HG02623 (cell line): ENCODE measurements around the gene KLHL26.
A peak's percentile ranks its signal among the peaks of the same experiment; 100 is the strongest.

Experiments used
- ATAC-seq: cut with Tn5 transposase; IDR thresholded peaks from one replicate; pipeline ENCODE4 v1.9.1; 2021; ENCODE audit warnings: moderate library complexity; ENCODE audit not compliant: unreplicated experiment

The KLHL26 gene

DNA sequence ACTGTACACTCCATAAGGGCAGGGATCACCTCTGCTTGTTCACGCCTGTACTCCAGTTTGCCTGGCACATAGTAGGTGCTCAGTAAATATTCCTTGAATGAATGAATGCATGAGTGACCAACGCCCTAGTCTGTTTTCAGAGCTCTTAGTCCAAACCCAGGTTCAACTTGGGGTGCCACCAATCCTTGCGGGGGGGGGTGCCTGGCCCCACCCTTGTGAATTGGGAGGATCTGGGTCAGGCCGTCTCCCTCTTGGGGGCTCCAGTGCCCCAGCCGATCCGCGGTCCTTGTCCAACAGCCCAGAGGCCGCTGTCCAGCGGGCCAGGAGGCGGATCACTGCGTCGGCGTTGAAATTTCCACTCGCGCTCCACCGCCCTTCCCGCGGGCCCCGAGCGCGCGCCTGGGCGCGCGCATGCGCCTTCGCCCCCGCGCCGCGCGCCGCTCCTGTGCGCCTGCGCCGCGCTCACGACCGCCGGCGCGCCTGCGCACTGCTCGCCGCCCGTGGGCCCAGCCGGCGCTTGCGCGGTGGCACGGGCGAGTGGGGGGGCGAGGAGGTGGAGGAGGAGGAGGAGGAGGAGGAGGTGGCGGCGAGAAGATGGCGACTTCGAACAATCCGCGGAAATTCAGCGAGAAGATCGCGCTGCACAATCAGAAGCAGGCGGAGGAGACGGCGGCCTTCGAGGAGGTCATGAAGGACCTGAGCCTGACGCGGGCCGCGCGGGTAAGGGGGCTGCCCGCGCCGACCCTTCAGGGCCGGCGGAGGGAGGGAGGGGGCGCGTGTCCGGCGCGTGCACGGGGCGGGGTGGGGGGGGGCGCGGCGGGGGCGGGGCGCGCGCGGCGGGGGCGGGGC lies 46.5 kb downstream of the KLHL26 start, which contains the start of gene CRTC1:
Gene CRTC1 (plus strand): TSS at position 572 of the 849 bp plus-strand sequence. CDS start 23 bp downstream, at position 595.
- ATAC-seq = peak; percentile 73

- ATAC-seq = peak; percentile 10
Observed at GRCh38 chr19:18683958-18684641, 47.3 kb downstream of the KLHL26 start.

GRCh38 chr19:18684642-18684993 lies 47.8 kb downstream of the KLHL26 start:
- ATAC-seq = no peak

DNA sequence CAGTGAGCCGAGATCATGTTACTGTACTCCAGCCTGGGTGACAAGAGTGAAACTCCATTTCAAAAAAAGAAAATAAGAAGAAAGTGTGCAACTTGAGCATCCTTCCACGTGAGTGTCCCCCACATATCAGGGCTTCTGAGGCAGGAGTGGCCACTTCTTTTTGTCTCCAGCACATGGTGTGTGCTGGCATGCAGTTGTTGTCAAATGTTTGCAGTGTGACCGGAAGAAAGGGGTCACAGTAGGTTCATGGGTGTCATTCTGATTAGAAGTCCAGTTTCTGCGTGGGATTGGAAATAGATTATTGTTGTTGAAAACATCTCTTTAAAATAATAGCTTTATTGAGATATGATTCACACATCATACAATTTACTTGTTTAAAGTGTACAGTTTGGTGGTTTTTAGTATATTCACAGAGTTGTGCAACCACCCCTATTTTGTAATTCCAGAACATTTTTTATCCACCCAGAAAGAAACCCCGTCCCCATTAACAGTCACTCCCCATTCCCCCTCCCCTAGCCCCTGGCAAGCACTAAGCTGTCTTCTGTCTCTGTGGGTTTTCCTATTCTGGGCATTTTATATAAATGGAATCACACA lies 48.9 kb downstream of the KLHL26 start:
- ATAC-seq = no peak

GRCh38 chr19:18687740-18688465 lies 51.1 kb downstream of the KLHL26 start:
- ATAC-seq = no peak

- ATAC-seq = no peak
Observed at GRCh38 chr19:18696023-18696422, 59.2 kb downstream of the KLHL26 start.

DNA sequence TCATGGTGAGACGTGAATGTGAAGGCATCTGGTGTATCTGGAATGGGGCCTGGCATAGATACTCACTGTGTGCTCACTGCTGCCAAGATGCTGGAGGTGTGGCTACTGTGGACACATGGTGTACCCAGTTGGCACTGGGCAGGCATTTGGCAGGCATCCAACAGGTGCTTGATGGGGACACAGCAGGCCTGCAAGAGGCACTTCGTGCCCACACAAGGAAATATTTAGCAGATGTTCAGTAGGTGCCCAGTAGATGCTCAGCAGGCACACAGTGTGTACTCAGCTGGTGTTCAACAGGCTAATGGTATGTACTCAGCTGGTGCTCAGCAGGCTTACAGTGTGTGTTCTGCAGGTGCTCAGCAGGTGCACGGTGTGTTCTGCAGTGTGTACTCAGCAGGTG lies 60.9 kb downstream of the KLHL26 start:
- ATAC-seq = no peak

DNA sequence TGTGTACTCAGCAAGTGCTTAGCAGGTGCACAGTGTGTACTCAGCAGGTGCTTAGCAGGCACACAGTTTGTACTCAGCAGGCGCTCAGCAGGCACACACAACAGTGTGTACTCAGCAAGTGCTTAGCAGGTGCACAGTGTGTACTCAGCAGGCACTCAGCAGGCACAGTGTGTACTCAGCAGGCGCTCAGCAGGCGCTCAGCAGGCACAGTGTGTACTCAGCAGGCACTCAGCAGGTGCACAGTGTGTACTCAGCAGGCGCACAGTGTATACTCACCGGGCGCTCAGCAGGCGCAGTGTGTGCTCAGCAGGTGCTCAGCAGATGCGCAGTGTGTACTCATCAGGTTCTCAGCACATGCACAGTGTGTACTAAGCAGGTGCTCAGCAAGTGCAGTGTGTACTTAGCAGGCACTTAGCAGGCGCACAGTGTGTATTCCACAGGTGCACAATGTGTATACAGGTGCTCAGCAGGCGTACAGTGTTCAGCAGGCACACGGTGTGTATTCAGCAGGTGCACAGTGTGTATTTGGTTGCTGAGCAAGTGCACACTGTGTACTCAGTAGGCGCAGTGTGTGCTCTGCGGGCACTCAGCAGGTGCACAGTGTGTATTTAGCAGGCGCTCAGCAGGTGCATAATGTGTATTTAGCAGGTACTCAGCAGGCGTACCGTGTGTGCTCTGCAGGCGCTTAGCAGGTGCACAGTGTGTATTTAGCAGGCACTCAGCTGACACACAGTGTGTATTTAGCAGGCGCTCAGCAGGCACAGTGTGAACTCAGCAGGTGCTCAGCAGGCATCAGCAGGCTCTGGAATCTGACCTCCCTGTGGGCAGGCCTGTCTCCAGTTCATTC lies 61.7 kb downstream of the KLHL26 start:
- ATAC-seq = no peak

DNA sequence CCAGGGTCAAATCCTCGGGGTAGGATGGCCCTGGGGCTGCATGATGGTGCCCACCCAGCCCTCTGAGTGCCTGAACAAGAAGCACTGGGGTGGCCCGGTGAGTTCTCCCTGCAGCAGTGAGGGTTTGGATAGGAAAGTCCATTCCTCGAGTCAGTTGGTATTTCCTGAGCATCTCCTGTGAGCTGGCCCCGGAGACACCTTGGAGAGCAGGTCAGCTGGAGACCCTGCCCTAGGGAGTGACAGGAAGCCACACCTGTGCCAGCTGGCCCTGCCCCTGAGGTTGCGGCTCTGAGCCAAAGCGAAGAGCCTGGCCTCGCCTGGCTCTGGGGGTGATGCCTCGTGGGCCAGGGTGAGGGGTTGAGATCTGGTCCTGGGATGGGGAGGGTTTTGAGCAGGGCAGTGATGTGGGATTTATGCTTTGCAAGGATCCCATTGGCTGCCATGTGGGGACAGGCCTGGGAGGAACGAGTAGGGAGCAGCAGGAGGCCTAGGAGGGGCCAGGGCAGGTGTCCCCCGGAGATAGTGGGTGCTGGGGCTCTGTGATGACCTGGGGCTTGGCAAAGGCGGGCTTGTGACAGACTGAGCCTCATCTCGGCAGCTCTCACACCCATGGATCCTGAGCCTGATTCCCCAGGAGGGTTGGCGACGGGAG lies 62.7 kb downstream of the KLHL26 start:
- no peak for ATAC-seq

- ATAC-seq = peak; percentile 56
Observed at GRCh38 chr19:18700501-18701249, 63.8 kb downstream of the KLHL26 start.

DNA sequence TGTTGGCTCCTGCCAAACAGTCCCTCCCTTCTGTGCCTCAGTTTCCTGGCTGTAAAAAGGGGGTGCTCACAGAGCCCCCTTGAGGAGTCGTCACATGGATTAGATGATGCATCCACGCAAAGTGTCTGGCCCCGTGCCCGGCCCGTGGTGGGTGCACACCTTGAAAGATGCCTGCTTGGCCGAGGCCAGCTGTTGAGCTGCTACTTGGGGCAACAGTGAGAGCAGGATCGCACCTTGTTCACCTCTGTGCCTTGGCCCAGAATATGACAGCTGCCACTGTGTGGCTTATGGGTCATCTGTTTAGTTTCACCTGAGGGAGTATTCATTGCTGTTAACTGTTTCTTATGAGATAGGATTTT lies 64.4 kb downstream of the KLHL26 start:
- no peak for ATAC-seq

DNA sequence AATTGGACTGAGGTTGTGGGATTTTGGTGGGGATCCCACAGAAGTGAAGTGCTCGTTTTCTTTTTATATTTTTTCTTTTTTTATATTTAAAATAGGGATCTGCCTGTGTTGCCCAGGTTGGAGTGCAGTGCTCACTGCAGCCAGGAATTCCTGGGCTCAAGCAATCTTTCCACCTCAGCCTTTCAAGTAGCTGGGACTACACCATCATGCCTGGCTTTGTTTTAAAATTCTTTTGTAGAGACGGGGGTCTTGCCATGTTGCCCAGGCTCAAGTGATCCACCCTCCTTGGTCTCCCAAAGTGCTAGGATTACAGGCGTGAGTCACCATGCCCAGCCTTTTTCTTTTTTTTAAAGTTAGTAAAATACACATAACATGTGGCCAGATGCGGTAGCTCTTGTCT lies 67.2 kb downstream of the KLHL26 start:
- ATAC-seq = no peak

DNA sequence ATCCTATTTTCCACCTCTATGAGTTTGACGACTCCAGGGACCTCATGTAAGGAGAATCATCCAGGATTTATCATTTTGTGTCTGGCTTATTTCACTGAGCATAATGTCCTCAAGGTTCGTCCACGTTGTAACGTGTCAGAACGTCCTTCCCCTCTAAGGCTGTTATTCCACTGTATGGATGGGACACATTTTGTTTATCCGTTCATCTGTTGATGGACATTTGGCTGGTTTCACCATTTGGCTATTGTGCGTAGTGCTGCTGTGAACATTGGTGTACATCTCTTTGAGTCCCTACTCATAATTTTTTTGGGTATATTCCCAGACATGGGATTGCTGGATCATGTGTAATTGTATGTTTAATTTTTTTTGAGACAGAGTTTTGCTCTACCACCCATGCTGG lies 68.1 kb downstream of the KLHL26 start:
- ATAC-seq = no peak

DNA sequence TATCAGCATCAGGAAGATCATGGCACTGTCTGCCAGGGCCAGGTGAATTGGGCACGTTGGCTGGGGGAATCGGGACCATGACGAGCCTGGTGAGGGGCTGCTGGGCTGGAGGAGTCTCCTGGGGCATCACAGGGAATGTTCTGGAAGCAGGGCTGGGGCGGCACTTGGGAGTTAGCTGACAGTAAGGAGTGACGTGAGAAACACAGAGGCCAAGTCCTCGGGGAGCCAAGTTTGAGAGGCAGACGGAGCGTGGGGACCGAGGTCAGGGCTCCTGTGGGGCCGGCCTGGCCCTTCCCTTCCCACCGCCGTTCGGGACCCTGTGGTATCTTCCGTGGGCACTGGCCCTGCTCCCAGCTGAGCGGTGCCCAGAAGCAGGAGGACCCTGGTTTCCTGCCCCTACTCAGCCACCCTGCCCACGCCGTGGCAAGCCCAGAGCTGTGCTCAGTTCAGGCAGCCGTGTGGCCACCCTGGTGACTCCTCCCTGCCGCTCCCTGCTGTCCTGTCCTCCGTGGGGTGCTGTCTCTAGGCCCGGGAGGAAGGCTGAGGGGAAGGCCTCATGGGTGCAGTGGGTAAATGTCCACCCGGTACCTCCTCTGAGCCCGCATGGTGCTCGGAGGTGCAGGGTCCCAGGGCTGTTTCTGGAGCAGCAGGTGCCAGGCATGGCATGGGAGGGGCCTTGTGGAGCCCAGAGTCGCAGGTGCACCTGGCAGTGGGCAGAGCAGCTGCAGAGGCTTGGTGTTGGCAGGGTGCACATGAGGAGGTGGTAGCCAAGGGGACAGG lies 71.8 kb downstream of the KLHL26 start:
- no peak for ATAC-seq

- ATAC-seq = no peak
Observed at GRCh38 chr19:18709546-18709945, 72.7 kb downstream of the KLHL26 start.

DNA sequence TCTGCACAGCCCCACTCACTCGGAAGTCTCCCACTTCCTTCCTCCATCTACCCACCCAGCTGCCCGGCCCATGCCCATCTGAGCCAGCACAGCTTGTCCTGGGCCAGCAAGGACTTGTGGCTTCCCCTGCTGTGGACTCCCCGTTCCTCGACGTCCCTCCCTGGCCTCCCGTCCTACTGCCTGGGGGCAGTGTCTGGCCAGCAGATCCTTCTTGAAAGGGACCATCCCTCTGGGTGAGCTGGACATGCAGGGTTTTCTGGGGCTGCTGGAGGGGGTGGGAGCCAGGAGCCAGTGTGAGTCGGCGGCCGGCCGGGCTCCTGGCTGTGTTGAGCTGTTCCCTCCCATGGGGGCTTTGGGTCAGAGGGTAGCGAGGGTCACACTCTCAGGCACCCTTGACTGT lies 73.4 kb downstream of the KLHL26 start:
- ATAC-seq = no peak

GRCh38 chr19:18710996-18711751 lies 74.3 kb downstream of the KLHL26 start:
- no peak for ATAC-seq

- ATAC-seq = no peak
Observed at GRCh38 chr19:18711893-18712292, 75.1 kb downstream of the KLHL26 start.
